Esophagus squamous epithelium (tissue), 4 donors: ENCODE results near the gene METAP1D.

Experiments used
- POLR2A ChIP-seq, 4 donors: fragments of 450-650 bp; IDR thresholded peaks; one replicate each; pipeline ENCODE4 v1.6.1; 2017; ENCODE audit warnings: antibody characterized with exemption in 4 of 4, mild to moderate bottlenecking in 4 of 4, moderate library complexity in 3 of 4
- TF ChIP-seq, protein P1 (sequence below), 6 experiments: fragments of 450-650 bp in 4 of 6; fragments of 200-600 bp in 2 of 6; sonication (generic) in 2 of 6; IDR thresholded peaks; one replicate each; pipeline ENCODE4 v1.5.1; 2016 to 2019; ENCODE audit warnings: antibody characterized with exemption in 6 of 6, mild to moderate bottlenecking in 4 of 6, moderate library complexity in 4 of 6

DNA sequence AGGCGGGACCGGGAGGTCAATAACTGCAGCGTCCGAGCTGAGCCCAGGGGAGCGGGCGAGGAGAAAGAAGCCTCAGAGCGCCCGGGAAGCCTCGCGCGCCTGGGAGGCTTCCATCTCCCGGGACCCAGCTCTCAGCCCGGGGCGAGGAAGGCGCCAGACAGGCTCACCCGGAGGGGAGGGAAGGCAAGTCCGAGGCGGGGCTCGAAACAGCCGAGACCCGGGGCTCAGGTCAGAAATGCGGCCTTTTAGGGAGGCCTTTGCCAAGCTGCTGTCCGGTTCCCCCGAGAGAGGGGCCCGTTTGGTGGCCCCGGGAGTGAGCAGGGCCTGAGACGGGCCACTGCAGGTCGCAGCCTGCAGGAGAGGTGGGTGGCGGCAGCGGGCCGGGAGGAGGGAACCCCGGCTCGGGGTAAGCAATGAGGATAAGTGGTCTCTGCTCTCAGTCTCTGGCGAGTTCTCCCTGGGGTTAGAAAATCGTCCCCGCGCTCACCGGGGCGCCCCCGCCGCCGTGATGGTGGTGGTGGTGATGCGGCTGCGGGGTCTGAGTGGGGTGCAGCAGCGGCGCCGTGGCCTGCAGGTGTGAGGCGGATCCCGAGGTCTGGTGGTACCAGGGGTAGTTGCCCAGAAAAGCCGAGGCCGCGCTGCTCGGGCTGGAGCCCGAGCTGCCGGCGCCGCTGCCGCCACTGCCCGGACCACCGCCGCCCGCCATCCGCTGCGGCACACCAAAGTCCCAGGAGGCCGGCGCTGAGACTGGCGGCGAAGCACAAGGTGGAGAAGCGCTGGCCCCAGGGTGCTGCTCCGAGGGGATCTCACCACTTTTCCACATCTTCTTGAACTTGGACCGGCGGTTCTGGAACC, 100.6 kb downstream of the METAP1D start:
- TF ChIP-seq, protein P1, sequence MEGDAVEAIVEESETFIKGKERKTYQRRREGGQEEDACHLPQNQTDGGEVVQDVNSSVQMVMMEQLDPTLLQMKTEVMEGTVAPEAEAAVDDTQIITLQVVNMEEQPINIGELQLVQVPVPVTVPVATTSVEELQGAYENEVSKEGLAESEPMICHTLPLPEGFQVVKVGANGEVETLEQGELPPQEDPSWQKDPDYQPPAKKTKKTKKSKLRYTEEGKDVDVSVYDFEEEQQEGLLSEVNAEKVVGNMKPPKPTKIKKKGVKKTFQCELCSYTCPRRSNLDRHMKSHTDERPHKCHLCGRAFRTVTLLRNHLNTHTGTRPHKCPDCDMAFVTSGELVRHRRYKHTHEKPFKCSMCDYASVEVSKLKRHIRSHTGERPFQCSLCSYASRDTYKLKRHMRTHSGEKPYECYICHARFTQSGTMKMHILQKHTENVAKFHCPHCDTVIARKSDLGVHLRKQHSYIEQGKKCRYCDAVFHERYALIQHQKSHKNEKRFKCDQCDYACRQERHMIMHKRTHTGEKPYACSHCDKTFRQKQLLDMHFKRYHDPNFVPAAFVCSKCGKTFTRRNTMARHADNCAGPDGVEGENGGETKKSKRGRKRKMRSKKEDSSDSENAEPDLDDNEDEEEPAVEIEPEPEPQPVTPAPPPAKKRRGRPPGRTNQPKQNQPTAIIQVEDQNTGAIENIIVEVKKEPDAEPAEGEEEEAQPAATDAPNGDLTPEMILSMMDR (IDR thresholded peaks at IDR 0.05), result no peak
- TF ChIP-seq POLR2A (IDR thresholded peaks at IDR 0.05), result no peak
